Adrenal gland (tissue), 5 donors: ENCODE data around the gene MACROD2.

ENCODE experiments used
- CTCF ChIP-seq, 6 experiments: fragments of 450-650 bp in 4 of 6; fragments of 200-600 bp in 2 of 6; sonication (generic) in 1 of 6; IDR thresholded peaks; 1 replicate in 5 of 6; 2 replicates in 1 of 6; pipeline versions ENCODE4 v1.5.1 to v1.8.0; 2016 to 2021; ENCODE audit warnings: antibody characterized with exemption in 6 of 6, mild to moderate bottlenecking in 2 of 6, moderate library complexity in 1 of 6
- POLR2A ChIP-seq, 2 donors: fragments of 450-650 bp; IDR thresholded peaks; one replicate each; pipeline ENCODE4 v1.6.1; 2017; ENCODE audit warnings: antibody characterized with exemption in 2 of 2, mild to moderate bottlenecking in 2 of 2, moderate library complexity in 1 of 2
- donor health status: DM: no; HTN: no; CAD: no.

- TF ChIP-seq CTCF (IDR thresholded peaks at IDR 0.05) (no peak), POLR2A (IDR thresholded peaks at IDR 0.05) (no peak)
Measured at GRCh38 chr20:16003310-16003709, 2008.0 kb downstream of the MACROD2 start.
